NCI-H2196 (cell line): Measurements from ENCODE around the gene MBD5.

Experiments used
- DNase-seq: peaks from one replicate; lab custom pipeline; 2025; ENCODE audit not compliant: unreplicated experiment; lab: John Stamatoyannopoulos, UW

The MBD5 gene

GRCh38 chr2:148110184-148110583 is 89.3 kb downstream of the MBD5 start:
- DNase-seq = no peak

DNA sequence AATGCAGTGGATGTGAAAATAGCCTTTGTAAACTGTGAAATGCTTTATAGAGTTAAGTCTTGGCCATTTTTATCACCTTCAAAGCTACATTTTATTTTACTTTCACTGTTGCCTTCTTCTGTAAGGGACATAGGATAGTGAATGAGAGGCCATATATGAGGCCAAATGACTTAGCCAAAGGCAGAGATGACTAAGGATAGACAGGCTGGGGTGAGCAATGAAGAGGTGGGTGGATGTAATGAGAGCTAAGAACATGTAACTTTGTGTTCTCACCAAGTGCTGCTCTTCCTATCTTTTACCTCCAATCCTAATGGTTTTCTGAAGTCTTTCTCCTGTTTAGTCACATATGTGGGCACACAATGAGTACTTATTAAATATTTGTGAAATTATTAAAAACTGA is 101.9 kb downstream of the MBD5 start:
- DNase-seq = no peak

DNA sequence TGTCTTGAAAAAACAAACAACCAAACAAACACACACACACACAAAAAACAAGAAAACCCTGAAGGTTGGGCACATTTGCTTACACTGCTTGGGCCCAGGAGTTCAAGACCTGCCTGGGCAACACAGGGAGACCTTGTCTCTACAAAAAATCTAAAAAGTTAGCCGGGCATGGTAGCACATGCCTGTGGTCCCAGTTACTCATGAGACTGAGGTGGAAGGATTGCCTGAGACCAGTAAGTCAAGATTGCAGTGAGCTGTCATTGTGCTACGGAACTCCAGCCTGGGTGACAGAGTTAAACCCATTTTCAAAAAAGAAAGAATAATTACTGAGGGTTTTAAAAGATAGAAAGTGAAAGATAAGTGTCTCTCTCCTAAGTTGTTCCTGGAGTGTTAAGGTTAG is 103.4 kb downstream of the MBD5 start:
- DNase-seq = no peak

DNA sequence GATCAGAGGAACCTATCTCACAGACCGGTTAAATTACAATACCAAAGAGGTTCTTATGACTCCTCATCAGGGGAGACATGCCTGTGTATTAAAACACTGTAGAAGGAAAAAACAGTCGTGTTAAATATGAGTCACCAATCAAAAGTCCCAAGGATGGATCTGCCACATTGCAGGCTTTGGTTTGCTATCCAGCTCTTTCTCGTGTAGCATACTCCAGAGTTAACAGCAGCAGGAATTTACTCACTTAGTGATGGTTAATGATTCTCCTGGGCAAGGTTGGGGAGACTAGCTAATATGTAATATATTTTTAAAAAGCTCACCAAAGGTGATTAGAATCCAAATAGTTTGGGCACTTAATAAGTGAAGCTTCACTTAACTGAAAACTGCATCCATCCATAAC is 109.7 kb downstream of the MBD5 start:
- no peak for DNase-seq

- no peak for DNase-seq
These were observed 111.5 kb downstream of the MBD5 start for GRCh38 chr2:148132412-148132811.

DNA sequence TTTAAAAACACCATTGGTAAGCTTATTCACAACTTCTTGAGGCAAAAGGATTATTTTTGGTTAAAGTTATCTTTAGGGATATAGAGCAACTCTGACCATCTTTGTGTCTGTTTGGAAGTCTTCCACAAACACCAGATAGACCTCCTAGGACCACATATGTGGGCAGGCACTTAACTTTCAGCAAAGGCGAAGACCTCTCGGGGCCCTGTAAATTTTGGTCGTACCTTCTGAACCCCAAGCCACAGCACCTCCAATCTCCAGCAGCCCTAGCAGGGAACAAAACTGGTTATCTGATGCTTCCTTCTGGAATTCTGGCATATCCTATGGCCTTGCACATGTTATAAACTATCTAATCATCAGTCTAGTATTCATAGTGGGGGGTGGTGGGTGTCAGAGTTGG is 114.8 kb downstream of the MBD5 start:
- DNase-seq = no peak

DNA sequence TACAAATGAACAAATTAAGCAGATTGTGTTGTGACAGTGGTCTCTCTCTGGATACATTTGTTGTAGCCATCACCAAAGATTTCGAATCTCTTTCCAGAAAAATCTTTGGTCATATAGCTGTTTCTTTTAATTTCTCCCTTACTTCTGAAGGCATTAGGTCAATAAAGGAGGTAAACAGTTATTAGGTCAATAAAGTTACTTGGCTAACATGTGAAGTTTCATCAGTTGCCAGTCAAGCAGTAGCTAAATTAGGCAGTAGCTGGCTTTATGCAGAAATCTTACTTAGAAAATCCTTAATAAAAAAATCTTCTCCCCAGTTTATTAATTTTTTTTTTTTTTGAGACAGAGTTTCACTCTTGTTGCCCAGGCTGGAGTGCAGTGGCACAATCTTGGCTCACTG is 115.5 kb downstream of the MBD5 start:
- DNase-seq = no peak

- DNase-seq = no peak
These were observed 141.1 kb downstream of the MBD5 start for GRCh38 chr2:148161909-148162435.

GRCh38 chr2:148162871-148163270 is 142.0 kb downstream of the MBD5 start:
- DNase-seq = no peak

DNA sequence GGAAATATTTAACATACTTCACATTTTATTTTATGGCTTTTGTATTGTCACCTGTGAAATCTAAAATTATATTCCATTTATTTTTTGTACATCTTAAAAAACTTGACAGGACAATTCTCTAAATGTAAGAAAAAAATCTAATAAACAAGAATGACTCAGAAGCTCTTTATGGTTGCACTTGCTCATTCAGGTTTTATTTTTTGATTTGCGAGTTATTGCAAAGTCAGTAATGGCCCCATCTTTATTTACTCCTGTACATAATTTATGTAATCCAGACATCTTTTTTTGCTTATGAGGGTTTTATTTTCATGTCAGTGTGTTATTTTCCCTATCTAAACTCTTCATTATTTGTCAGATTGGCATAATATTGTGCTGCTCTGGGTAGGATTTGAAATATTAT is 145.1 kb downstream of the MBD5 start:
- no peak for DNase-seq

GRCh38 chr2:148167241-148167766 is 146.4 kb downstream of the MBD5 start:
- no peak for DNase-seq

DNA sequence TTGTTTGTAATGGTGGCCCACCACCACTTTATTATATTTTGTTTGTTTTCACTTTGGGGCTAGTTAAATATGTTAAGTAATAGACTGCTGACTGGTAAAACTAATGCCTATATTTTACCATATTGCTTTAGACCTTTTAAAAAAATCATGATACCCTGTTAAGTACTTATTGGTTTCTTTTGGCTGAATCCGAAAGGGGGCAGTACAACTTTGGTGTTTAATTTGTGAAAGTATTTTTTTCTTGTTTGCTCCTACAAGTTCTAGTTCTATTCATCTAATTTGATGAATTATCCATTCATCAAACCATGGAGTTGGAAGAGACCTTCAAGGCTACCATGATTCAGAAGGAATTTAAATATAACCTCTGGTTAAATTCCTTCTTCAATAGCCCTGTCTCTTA is 147.0 kb downstream of the MBD5 start:
- no peak for DNase-seq

GRCh38 chr2:148172131-148172753 is 151.4 kb downstream of the MBD5 start:
- no peak for DNase-seq

- no peak for DNase-seq
These were observed 152.3 kb downstream of the MBD5 start for GRCh38 chr2:148173168-148173567.

- DNase-seq = no peak
These were observed 156.7 kb downstream of the MBD5 start for GRCh38 chr2:148177559-148177958.

DNA sequence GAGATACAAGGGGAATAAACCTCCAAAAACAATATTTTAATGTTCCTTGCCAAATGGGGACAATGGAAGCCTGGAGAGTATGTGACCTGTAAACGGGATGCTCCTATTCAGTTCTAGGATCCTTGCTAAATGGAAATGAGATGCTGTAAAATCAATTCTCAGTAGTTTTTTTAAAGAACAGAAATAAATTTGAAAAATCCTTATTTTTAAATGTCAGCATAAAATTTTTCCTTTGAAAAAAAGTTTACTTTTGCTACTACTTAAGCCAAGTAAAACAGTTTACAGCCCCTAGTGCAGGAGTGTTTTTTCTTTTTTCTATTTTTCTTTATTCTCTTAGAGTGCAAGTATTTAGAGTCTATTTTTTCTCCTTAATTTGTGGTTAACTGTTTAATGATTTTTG is 158.8 kb downstream of the MBD5 start:
- DNase-seq = no peak

DNA sequence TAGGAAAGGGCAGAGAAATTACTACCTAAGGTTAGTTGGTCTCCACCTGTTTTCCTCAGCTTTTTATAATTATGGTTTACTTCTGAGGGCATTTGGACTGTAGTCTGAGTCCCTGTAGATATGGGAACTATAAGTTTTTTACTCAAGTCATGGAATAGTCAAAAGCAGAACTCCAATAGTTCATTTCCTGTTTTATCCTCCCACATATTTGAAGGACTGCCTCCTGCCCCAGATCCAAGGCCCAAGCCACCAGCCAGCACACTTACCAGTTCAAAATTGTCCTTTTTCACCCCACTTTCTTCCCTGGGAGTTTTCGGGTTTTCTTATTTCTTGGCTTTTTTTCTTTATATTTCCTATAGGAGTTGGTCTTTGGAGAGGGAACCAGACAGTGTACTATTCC is 164.1 kb downstream of the MBD5 start:
- DNase-seq = no peak

DNA sequence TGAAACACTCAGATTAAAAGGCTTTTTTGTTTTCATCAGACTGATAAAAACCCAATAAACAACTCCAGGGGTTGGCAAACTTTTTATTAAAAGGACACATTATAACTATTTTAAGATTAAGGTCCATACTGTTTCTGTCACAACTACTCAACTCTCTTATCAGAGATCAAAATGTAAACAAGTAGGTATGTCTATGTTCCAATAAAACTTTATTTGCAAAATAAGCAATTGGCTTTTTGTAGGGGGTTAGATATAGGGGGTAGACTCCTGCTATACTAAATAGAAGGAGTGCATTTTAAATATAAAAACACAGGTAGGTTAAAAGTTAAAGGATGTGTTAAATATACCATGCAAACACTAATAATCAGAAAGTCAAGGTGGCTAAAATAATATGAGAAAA is 174.0 kb downstream of the MBD5 start:
- DNase-seq = no peak

DNA sequence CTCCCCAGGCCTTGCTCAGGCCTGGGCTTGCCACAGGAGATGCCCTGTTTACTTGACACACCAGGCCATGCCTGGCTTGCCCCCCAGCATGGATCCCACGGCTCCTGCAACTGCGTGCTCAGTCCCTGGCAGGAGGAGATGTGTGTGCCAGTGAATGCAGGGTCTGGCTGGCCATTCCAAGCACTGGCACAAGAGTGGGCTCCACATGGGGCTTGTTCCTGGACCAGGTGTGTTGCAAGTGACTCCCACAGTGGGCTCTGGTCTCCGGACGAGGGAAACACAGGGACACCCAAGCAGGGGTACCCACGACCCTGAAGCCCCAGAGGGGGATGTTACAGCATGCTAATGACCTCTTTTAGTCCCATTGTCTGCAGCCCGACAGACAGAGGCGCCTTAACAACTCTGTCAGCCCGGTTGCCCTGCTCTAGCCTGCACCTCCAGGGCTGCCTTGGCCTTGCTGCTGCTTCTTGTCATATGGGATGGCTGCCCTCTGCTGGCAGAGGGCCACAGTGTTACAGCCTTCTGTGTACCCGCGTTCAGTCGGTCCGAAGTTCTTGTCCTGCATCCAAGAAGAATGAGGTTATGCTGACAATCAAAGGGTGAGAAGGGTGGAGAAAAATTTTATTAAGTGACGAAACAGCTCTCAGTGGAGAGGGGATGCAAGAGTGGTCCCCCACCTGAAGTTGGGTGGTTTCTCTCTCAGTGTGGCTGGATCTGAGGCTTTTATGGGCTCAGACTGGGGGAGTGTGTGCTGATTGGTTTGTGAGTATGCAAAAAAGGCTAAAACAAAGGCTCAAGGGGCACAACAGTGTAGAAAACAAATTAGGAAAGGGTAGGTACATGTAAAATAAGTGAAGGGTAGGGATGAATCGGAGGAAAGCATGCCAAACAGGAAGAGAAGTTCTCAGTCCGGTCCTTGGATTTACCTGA is 180.4 kb downstream of the MBD5 start:
- no peak for DNase-seq

GRCh38 chr2:148202237-148202636 is 181.3 kb downstream of the MBD5 start:
- no peak for DNase-seq

DNA sequence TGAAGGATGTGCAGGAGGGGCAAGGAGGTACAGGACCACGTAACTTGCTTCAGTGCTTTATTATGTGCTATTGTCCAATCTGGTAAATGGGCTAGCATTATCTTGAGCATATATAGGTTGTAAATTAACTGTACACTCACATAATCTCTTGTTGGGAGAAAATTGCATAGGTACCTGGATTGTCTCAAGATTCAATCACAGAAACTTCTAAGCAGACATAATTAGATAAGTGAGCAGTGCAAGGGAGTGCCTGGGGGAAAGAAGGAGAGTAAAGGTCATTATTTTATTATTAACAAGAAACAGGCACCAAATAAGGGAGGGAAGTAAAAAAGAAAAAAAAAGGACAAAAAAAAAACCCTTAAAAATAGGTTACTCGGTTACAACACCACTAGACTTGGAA is 186.2 kb downstream of the MBD5 start:
- no peak for DNase-seq

DNA sequence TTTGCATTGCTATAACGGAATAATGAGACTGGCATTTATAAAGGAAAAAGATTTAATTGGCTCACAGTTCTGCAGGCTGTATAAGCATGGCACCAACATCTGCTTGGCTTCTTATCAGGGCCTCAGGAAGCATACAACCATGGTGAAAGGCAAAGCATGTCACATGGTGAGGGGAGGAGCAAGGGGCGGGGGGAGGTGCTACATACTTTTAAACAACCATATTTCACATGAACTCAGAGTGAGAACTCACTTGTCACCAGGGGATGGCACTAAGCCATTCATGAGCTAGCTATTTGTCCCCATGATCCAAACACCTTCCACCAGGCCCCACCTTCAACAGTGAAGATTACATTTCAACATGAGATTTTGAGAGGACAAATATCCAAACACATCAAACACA is 188.7 kb downstream of the MBD5 start:
- no peak for DNase-seq
